ENCODE results near the gene KAZN. TPM values are rescaled to one million over a fixed set of nuclear protein-coding genes. Genes with fewer than 3 reads are reported as not detected.

The KAZN gene
- total RNA-seq, 6 experiments from 2014 or later: 13.1 to 22.3 (median 20.7) TPM

- no peak for TF ChIP-seq CTCF (IDR thresholded peaks at IDR 0.05)
- no peaks in the 10 kb centered on the region for H3K36me3 Mint-ChIP-seq (ENCODE audit: low read depth)
- no peaks in the 10 kb centered on the region for H3K4me1 Mint-ChIP-seq (ENCODE audit: low read depth)
- no peak for DNase-seq
- no peak overlapping the region for H3K4me3 Mint-ChIP-seq
- peaks cover 35% of the 10 kb centered on the region for H3K9me3 Mint-ChIP-seq
- peaks cover 3% of the 10 kb centered on the region for H3K27me3 Mint-ChIP-seq (ENCODE audit: insufficient read depth)
- no peak overlapping the region for H3K27ac Mint-ChIP-seq
Observed at GRCh38 chr1:14668538-14668937, 70.1 kb downstream of the KAZN start.

- TF ChIP-seq CTCF (IDR thresholded peaks at IDR 0.05): no peak
- no peak for DNase-seq
- Mint-ChIP-seq H3K27ac (no peak overlapping the region), H3K9me3 (peaks cover 46% of the 10 kb centered on the region), H3K4me1 (ENCODE audit: low read depth) (no peaks in the 10 kb centered on the region), H3K36me3 (ENCODE audit: low read depth) (no peaks in the 10 kb centered on the region), H3K4me3 (no peak overlapping the region), H3K27me3 (ENCODE audit: insufficient read depth) (no peaks in the 10 kb centered on the region; the same call in 1 of the 2 replicates)
Observed at GRCh38 chr1:14672005-14672404, 73.5 kb downstream of the KAZN start.

- peaks cover 47% of the 10 kb centered on the region for H3K9me3 Mint-ChIP-seq
- H3K4me1 Mint-ChIP-seq (ENCODE audit: low read depth): no peaks in the 10 kb centered on the region
- no peak overlapping the region for H3K27ac Mint-ChIP-seq
- no peak overlapping the region for H3K4me3 Mint-ChIP-seq
- H3K27me3 Mint-ChIP-seq (ENCODE audit: insufficient read depth): no peaks in the 10 kb centered on the region
- H3K36me3 Mint-ChIP-seq (ENCODE audit: low read depth): no peaks in the 10 kb centered on the region
- DNase-seq: no peak
- TF ChIP-seq CTCF (IDR thresholded peaks at IDR 0.05): no peak
Observed at GRCh38 chr1:14674030-14674429, 75.5 kb downstream of the KAZN start.

GRCh38 chr1:14676400-14676799 is 77.9 kb downstream of the KAZN start:
- H3K27ac Mint-ChIP-seq: no peak overlapping the region
- no peak for TF ChIP-seq CTCF (IDR thresholded peaks at IDR 0.05)
- H3K4me1 Mint-ChIP-seq (ENCODE audit: low read depth): no peaks in the 10 kb centered on the region
- H3K36me3 Mint-ChIP-seq (ENCODE audit: low read depth): no peaks in the 10 kb centered on the region
- no peaks in the 10 kb centered on the region; the same call in 1 of the 2 replicates for H3K27me3 Mint-ChIP-seq (ENCODE audit: insufficient read depth)
- no peak for DNase-seq
- H3K9me3 Mint-ChIP-seq: peaks cover 42% of the 10 kb centered on the region
- no peak overlapping the region for H3K4me3 Mint-ChIP-seq

- Mint-ChIP-seq H3K27me3 (ENCODE audit: insufficient read depth) (no peaks in the 10 kb centered on the region; the same call in 1 of the 2 replicates), H3K4me3 (no peak overlapping the region), H3K4me1 (ENCODE audit: low read depth) (no peaks in the 10 kb centered on the region), H3K36me3 (ENCODE audit: low read depth) (no peaks in the 10 kb centered on the region), H3K27ac (no peak overlapping the region), H3K9me3 (peaks cover 47% of the 10 kb centered on the region)
- DNase-seq: no peak
- TF ChIP-seq CTCF (IDR thresholded peaks at IDR 0.05): no peak
Observed at GRCh38 chr1:14677292-14677971, 78.9 kb downstream of the KAZN start.

All from HFFc6 (cell line).